Peyer's patch (tissue), 4 donors: ENCODE measurements around the gene LMBR1. TPM values are rescaled to one million over a fixed set of nuclear protein-coding genes. Genes with fewer than 3 reads are reported as not detected.

Source experiments
- DNase-seq, 3 donors: peaks; one replicate each; pipeline ENCODE4 v3.0.0-alpha.2; 2017 to 2019
- H3K27ac ChIP-seq, 4 donors: fragments of 200-600 bp; sonication (generic); one replicate each; pipeline ENCODE4 v1.5.1; 2016 to 2019
- H3K27me3 ChIP-seq, 2 donors: fragments of 200-600 bp; sonication (generic); one replicate each; pipeline ENCODE4 v1.5.1; 2019
- H3K36me3 ChIP-seq, 3 donors: fragments of 200-600 bp; sonication (generic); one replicate each; pipeline ENCODE4 v1.5.1; 2016 to 2019
- H3K4me1 ChIP-seq, 4 donors: fragments of 200-600 bp; sonication (generic); one replicate each; pipeline ENCODE4 v1.5.1; 2016 to 2019
- H3K4me3 ChIP-seq, 4 donors: fragments of 200-600 bp; sonication (generic); 1 replicate in 3 of 4; 2 replicates in 1 of 4; pipeline ENCODE4 v1.5.1; 2016 to 2019; ENCODE audit warnings: mild to moderate bottlenecking in 1 of 4
- H3K9me3 ChIP-seq, 4 donors: fragments of 200-600 bp; sonication (generic); one replicate each; pipeline ENCODE4 v1.5.1; 2016 to 2019; ENCODE audit warnings: mild to moderate bottlenecking in 1 of 4
- CTCF ChIP-seq, 6 experiments: fragments of 450-650 bp in 4 of 6; fragments of 200-600 bp in 2 of 6; sonication (generic) in 1 of 6; IDR thresholded peaks; one replicate each; pipeline ENCODE4 v1.5.1; 2017 to 2019; ENCODE audit warnings: antibody characterized with exemption in 6 of 6, mild to moderate bottlenecking in 3 of 6, moderate library complexity in 1 of 6
- POLR2A ChIP-seq, 2 donors: fragments of 450-650 bp; IDR thresholded peaks; one replicate each; pipeline ENCODE4 v1.5.1; 2017; ENCODE audit warnings: antibody characterized with exemption in 2 of 2, mild to moderate bottlenecking in 2 of 2, moderate library complexity in 2 of 2
- total RNA-seq, 4 donors: library from RNA; depleted of rRNA; stranded (reverse); fragments of >200 nt; gene quantifications; one replicate each; pipeline ENCODE4 v1.1.0, GENCODE V29; 2016

LMBR1 gene
- total RNA-seq, 4 donors from 2014 or later = 30.5 to 69.3 (median 62.8) TPM

DNA sequence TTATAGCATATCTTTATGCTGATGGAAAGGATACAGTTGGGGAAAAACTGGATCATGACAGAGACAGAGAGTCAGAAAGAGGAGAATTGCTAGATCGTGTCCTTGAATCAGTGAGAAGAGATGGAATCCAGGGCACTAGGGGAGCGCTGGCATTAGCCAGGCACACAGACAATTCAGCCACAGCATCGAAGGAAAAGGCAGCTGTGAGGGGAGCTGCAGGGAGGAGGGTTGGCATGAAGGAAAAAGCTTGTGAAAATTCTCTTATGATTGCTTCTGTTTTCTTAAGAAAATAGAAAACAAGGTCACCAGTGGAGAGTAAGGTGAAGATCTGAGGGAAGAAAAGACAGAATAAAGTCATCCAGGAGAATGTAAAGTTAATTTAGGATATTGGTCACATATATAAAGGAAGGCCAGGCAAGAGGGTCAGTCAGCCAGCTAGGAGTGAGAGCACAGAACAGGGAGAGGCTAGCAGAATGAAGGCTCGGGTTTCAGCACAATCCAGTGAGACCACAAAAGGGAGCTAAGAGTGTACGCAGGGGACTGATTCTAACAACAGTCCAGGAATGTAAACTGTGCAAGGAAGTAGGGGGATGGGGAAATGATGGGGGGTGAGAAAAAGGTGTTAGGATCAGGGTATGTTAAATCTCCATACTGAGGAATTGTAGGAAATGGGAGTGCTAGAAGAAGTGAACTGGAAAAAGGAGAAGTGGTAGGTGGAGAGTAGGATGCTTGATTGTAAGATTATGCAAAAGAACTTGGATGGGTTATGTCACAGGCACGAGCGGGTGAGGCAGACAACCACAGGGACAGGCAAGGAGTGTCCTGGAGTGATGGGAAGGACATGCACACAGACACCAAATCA is 140.4 kb downstream of the LMBR1 start:
- H3K9me3 ChIP-seq = no peaks in the 10 kb centered on the region
- no peaks in the 10 kb centered on the region for H3K27me3 ChIP-seq
- H3K4me1 ChIP-seq = no peaks in the 10 kb centered on the region
- H3K4me3 ChIP-seq = no peak overlapping the region
- no peak overlapping the region for H3K27ac ChIP-seq
- no peaks in the 10 kb centered on the region for H3K36me3 ChIP-seq
- no peak for TF ChIP-seq CTCF (IDR thresholded peaks at IDR 0.05)
- TF ChIP-seq POLR2A (IDR thresholded peaks at IDR 0.05) = no peak
- no peak for DNase-seq

DNA sequence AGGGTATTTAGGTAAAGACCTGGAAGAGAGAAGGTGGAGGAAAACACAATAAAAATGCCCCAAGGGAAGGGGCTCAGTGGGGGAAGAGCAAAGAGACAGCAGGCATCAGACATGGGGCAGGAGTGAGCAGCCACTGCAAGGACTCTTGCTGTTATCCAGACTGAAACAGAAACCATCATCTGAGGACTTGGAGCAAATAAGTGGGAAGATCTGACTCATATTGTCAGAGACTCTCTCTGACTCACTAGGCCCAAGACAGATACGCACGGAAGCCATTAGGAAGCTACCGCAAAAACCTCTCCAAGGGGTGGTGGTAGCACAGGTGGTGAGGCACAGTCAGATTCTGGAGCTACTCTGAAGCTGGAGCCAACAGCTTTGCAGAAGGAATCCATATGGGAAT is 141.7 kb downstream of the LMBR1 start:
- no peaks in the 10 kb centered on the region for H3K36me3 ChIP-seq
- H3K9me3 ChIP-seq = no peaks in the 10 kb centered on the region
- TF ChIP-seq POLR2A (IDR thresholded peaks at IDR 0.05) = no peak
- TF ChIP-seq CTCF (IDR thresholded peaks at IDR 0.05) = no peak
- H3K27me3 ChIP-seq = no peaks in the 10 kb centered on the region
- no peak overlapping the region for H3K27ac ChIP-seq
- H3K4me1 ChIP-seq = no peaks in the 10 kb centered on the region
- no peak for DNase-seq
- H3K4me3 ChIP-seq = no peak overlapping the region

DNA sequence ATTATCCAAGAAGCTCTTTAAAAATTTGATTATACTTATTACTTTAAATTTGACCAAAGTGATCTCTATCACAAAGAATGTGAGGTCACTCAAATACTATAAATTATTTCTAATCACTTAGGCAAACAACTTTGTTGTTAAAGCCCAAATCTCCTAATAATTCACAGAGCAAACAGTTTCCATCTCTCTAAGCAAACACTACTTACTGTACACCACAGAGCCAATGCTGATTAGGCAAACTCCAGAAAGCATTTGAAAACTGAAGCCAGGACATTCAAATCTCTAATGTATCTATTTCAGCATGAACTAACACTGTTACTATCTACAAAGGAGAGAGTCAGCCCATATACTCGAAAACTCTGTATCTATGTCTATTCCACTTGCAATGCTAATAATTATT is 145.3 kb downstream of the LMBR1 start:
- no peaks in the 10 kb centered on the region for H3K36me3 ChIP-seq
- H3K27ac ChIP-seq = no peak overlapping the region
- H3K4me3 ChIP-seq = no peak overlapping the region
- DNase-seq = no peak
- H3K4me1 ChIP-seq = no peaks in the 10 kb centered on the region
- no peaks in the 10 kb centered on the region for H3K9me3 ChIP-seq
- TF ChIP-seq POLR2A (IDR thresholded peaks at IDR 0.05) (no peak), CTCF (IDR thresholded peaks at IDR 0.05) (no peak)
- H3K27me3 ChIP-seq = no peaks in the 10 kb centered on the region

DNA sequence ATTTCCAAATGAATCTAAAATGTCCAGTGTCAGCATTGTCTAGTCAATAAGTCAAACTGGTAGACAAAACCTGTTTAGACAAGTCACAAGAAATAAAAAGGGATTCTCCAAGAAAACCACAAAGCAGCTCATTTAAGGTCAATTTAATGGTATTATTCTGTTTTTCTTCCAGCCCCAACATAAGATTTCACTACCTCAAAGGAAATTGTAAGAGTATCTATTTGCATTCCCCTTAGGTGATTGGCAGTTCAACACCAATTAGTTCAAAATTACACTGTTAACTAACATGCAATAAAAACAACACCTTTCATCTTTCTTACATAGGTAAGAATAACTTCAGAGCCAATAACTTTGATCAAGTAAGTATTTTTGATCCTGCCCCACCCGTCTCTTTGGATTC is 146.1 kb downstream of the LMBR1 start:
- no peaks in the 10 kb centered on the region for H3K9me3 ChIP-seq
- H3K27me3 ChIP-seq = no peaks in the 10 kb centered on the region
- no peaks in the 10 kb centered on the region for H3K4me1 ChIP-seq
- no peak for DNase-seq
- no peak overlapping the region for H3K4me3 ChIP-seq
- TF ChIP-seq POLR2A (IDR thresholded peaks at IDR 0.05) (no peak), CTCF (IDR thresholded peaks at IDR 0.05) (no peak)
- no peaks in the 10 kb centered on the region for H3K36me3 ChIP-seq
- no peak overlapping the region for H3K27ac ChIP-seq

DNA sequence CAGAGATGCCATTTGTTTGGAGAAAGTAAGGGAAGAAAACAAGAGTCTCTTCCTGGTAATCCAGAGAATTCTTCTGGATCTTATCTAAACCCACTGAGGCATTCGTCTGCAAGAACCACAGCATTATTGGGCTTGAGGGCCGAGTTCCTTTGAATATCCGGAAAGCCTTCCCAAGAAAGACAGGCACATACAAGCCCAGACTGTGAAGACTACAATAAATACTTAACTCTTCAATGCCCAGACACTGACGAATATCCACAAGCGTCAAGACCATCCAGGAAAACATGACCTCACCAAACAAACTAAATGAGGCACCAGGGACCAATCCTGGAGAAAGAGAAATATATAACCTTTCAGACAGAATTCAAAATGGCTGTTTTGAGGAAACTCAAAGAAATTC is 153.4 kb downstream of the LMBR1 start:
- H3K27ac ChIP-seq = no peak overlapping the region

More for the DNA sequence above, 153.4 kb downstream of the LMBR1 start:
- no peaks in the 10 kb centered on the region for H3K36me3 ChIP-seq
- DNase-seq = no peak
- TF ChIP-seq CTCF (IDR thresholded peaks at IDR 0.05) = no peak
- H3K4me1 ChIP-seq = no peaks in the 10 kb centered on the region
- H3K9me3 ChIP-seq = no peaks in the 10 kb centered on the region
- H3K27me3 ChIP-seq = no peaks in the 10 kb centered on the region
- H3K4me3 ChIP-seq = no peak overlapping the region
